ENCODE results near the gene TMEM183A.
A peak's percentile ranks its signal among the peaks of the same experiment; 100 is the strongest.
"Not testable (repeated sequence)": the region's sequence is repeated elsewhere in the genome, so short reads cannot be mapped to it uniquely, and the experiment has no call there.

The TMEM183A gene

GRCh38 chr1:202967684-202968281 is 39.4 kb upstream of the TMEM183A start:
- peak overlapping the region; percentile 74 for H3K4me3 ChIP-seq (ENCODE audit: low read depth, low read length)
- H3K27me3 ChIP-seq (ENCODE audit: insufficient read depth, low read length): peaks cover 13% of the 10 kb centered on the region; the same call in 1 of the 2 replicates
- no peaks in the 10 kb centered on the region for H3K36me3 ChIP-seq (ENCODE audit: insufficient read depth, low read length)
- peaks cover 20% of the 10 kb centered on the region for H3K4me1 ChIP-seq (ENCODE audit: control insufficient read depth, insufficient read depth, low read length, unreplicated experiment)
- peaks cover 3% of the 10 kb centered on the region for H3K79me2 ChIP-seq (ENCODE audit: control insufficient read depth, insufficient read depth, low read length, unreplicated experiment)
- H3K27ac ChIP-seq (ENCODE audit: low read depth, low read length): no peak overlapping the region
- H2AFZ ChIP-seq (ENCODE audit: low read length, unreplicated experiment): peak overlapping the region; percentile 70

- Histone ChIP-seq H3K27me3 (ENCODE audit: insufficient read depth, low read length) (peaks cover 18% of the 10 kb centered on the region; the same call in 1 of the 2 replicates), H3K4me1 (ENCODE audit: control insufficient read depth, insufficient read depth, low read length, unreplicated experiment) (peaks cover 20% of the 10 kb centered on the region), H3K4me3 (ENCODE audit: low read depth, low read length) (peak overlapping the region; percentile 74; the same call in 1 of the 2 replicates), H3K36me3 (ENCODE audit: insufficient read depth, low read length) (no peaks in the 10 kb centered on the region), H3K27ac (ENCODE audit: low read depth, low read length) (no peak overlapping the region), H3K79me2 (ENCODE audit: control insufficient read depth, insufficient read depth, low read length, unreplicated experiment) (peaks cover 3% of the 10 kb centered on the region), H2AFZ (ENCODE audit: low read length, unreplicated experiment) (no peak overlapping the region)
Measured at GRCh38 chr1:202968351-202968750, 38.8 kb upstream of the TMEM183A start.

GRCh38 chr1:202968895-202969295 is 38.3 kb upstream of the TMEM183A start:
- H3K36me3 ChIP-seq (ENCODE audit: insufficient read depth, low read length): no peaks in the 10 kb centered on the region

GRCh38 chr1:202972046-202972445 is 35.1 kb upstream of the TMEM183A start:
- Histone ChIP-seq H3K4me1 (ENCODE audit: control insufficient read depth, insufficient read depth, low read length, unreplicated experiment) (no peaks in the 10 kb centered on the region), H3K27ac (ENCODE audit: low read depth, low read length) (no peak overlapping the region), H3K27me3 (ENCODE audit: insufficient read depth, low read length) (peaks cover 47% of the 10 kb centered on the region), H3K4me3 (ENCODE audit: low read depth, low read length) (no peak overlapping the region), H2AFZ (ENCODE audit: low read length, unreplicated experiment) (no peak overlapping the region), H3K36me3 (ENCODE audit: insufficient read depth, low read length) (no peaks in the 10 kb centered on the region), H3K79me2 (ENCODE audit: control insufficient read depth, insufficient read depth, low read length, unreplicated experiment) (no peaks in the 10 kb centered on the region)

More at GRCh38 chr1:202968895-202969295, 38.3 kb upstream of the TMEM183A start:
- H3K4me1 ChIP-seq (ENCODE audit: control insufficient read depth, insufficient read depth, low read length, unreplicated experiment): peaks cover 20% of the 10 kb centered on the region
- peak overlapping the region; percentile 71 for H2AFZ ChIP-seq (ENCODE audit: low read length, unreplicated experiment)
- H3K4me3 ChIP-seq (ENCODE audit: low read depth, low read length): no peak overlapping the region
- no peak overlapping the region for H3K27ac ChIP-seq (ENCODE audit: low read depth, low read length)
- H3K79me2 ChIP-seq (ENCODE audit: control insufficient read depth, insufficient read depth, low read length, unreplicated experiment): peaks cover 3% of the 10 kb centered on the region
- H3K27me3 ChIP-seq (ENCODE audit: insufficient read depth, low read length): peaks cover 23% of the 10 kb centered on the region

GRCh38 chr1:202974856-202975255 is 32.3 kb upstream of the TMEM183A start:
- Histone ChIP-seq H3K4me1 (ENCODE audit: control insufficient read depth, insufficient read depth, low read length, unreplicated experiment) (no peaks in the 10 kb centered on the region), H3K27me3 (ENCODE audit: insufficient read depth, low read length) (peaks cover 71% of the 10 kb centered on the region), H3K4me3 (ENCODE audit: low read depth, low read length) (no peak overlapping the region), H3K36me3 (ENCODE audit: insufficient read depth, low read length) (no peaks in the 10 kb centered on the region), H3K27ac (ENCODE audit: low read depth, low read length) (no peak overlapping the region), H2AFZ (ENCODE audit: low read length, unreplicated experiment) (no peak overlapping the region), H3K79me2 (ENCODE audit: control insufficient read depth, insufficient read depth, low read length, unreplicated experiment) (no peaks in the 10 kb centered on the region)

- Histone ChIP-seq H3K4me3 (ENCODE audit: low read depth, low read length) (no peak overlapping the region), H2AFZ (ENCODE audit: low read length, unreplicated experiment) (no peak overlapping the region), H3K27me3 (ENCODE audit: insufficient read depth, low read length) (peaks cover 78% of the 10 kb centered on the region), H3K79me2 (ENCODE audit: control insufficient read depth, insufficient read depth, low read length, unreplicated experiment) (no peaks in the 10 kb centered on the region), H3K36me3 (ENCODE audit: insufficient read depth, low read length) (no peaks in the 10 kb centered on the region), H3K27ac (ENCODE audit: low read depth, low read length) (no peak overlapping the region), H3K4me1 (ENCODE audit: control insufficient read depth, insufficient read depth, low read length, unreplicated experiment) (no peaks in the 10 kb centered on the region)
Measured at GRCh38 chr1:202976633-202977032, 30.5 kb upstream of the TMEM183A start.

GRCh38 chr1:202979459-202979858 is 27.7 kb upstream of the TMEM183A start:
- Histone ChIP-seq H3K79me2 (ENCODE audit: control insufficient read depth, insufficient read depth, low read length, unreplicated experiment) (no peaks in the 10 kb centered on the region), H3K4me3 (ENCODE audit: low read depth, low read length) (no peak overlapping the region), H3K4me1 (ENCODE audit: control insufficient read depth, insufficient read depth, low read length, unreplicated experiment) (no peaks in the 10 kb centered on the region), H3K27me3 (ENCODE audit: insufficient read depth, low read length) (peaks cover 51% of the 10 kb centered on the region), H2AFZ (ENCODE audit: low read length, unreplicated experiment) (no peak overlapping the region), H3K36me3 (ENCODE audit: insufficient read depth, low read length) (no peaks in the 10 kb centered on the region), H3K27ac (ENCODE audit: low read depth, low read length) (no peak overlapping the region)

GRCh38 chr1:202981939-202982338 is 25.2 kb upstream of the TMEM183A start:
- no peak overlapping the region for H3K4me3 ChIP-seq (ENCODE audit: low read depth, low read length)
- no peaks in the 10 kb centered on the region for H3K4me1 ChIP-seq (ENCODE audit: control insufficient read depth, insufficient read depth, low read length, unreplicated experiment)
- H3K36me3 ChIP-seq (ENCODE audit: insufficient read depth, low read length): no peaks in the 10 kb centered on the region
- H2AFZ ChIP-seq (ENCODE audit: low read length, unreplicated experiment): no peak overlapping the region
- H3K27me3 ChIP-seq (ENCODE audit: insufficient read depth, low read length): peaks cover 45% of the 10 kb centered on the region
- no peaks in the 10 kb centered on the region for H3K79me2 ChIP-seq (ENCODE audit: control insufficient read depth, insufficient read depth, low read length, unreplicated experiment)
- no peak overlapping the region for H3K27ac ChIP-seq (ENCODE audit: low read depth, low read length)

GRCh38 chr1:202982715-202983430 is 24.3 kb upstream of the TMEM183A start:
- Histone ChIP-seq H3K4me3 (ENCODE audit: low read depth, low read length) (no peak overlapping the region), H3K27me3 (ENCODE audit: insufficient read depth, low read length) (peaks cover 46% of the 10 kb centered on the region), H2AFZ (ENCODE audit: low read length, unreplicated experiment) (no peak overlapping the region), H3K79me2 (ENCODE audit: control insufficient read depth, insufficient read depth, low read length, unreplicated experiment) (no peaks in the 10 kb centered on the region), H3K36me3 (ENCODE audit: insufficient read depth, low read length) (no peaks in the 10 kb centered on the region), H3K27ac (ENCODE audit: low read depth, low read length) (no peak overlapping the region), H3K4me1 (ENCODE audit: control insufficient read depth, insufficient read depth, low read length, unreplicated experiment) (no peaks in the 10 kb centered on the region)

GRCh38 chr1:202986120-202986519 is 21.1 kb upstream of the TMEM183A start:
- not testable (repeated sequence) for H2AFZ ChIP-seq (ENCODE audit: low read length, unreplicated experiment); H3K79me2 ChIP-seq (ENCODE audit: control insufficient read depth, insufficient read depth, low read length, unreplicated experiment); H3K36me3 ChIP-seq (ENCODE audit: insufficient read depth, low read length); H3K4me1 ChIP-seq (ENCODE audit: control insufficient read depth, insufficient read depth, low read length, unreplicated experiment); H3K27ac ChIP-seq (ENCODE audit: low read depth, low read length); H3K4me3 ChIP-seq (ENCODE audit: low read depth, low read length)
- peaks cover 30% of the 10 kb centered on the region for H3K27me3 ChIP-seq (ENCODE audit: insufficient read depth, low read length)

GRCh38 chr1:202987255-202987654 is 19.9 kb upstream of the TMEM183A start:
- no peak overlapping the region for H2AFZ ChIP-seq (ENCODE audit: low read length, unreplicated experiment)

More at GRCh38 chr1:202987255-202987654, 19.9 kb upstream of the TMEM183A start:
- peaks cover 39% of the 10 kb centered on the region for H3K27me3 ChIP-seq (ENCODE audit: insufficient read depth, low read length)
- H3K36me3 ChIP-seq (ENCODE audit: insufficient read depth, low read length): no peaks in the 10 kb centered on the region
- H3K4me3 ChIP-seq (ENCODE audit: low read depth, low read length): no peak overlapping the region
- no peak overlapping the region for H3K27ac ChIP-seq (ENCODE audit: low read depth, low read length)
- no peaks in the 10 kb centered on the region for H3K79me2 ChIP-seq (ENCODE audit: control insufficient read depth, insufficient read depth, low read length, unreplicated experiment)
- H3K4me1 ChIP-seq (ENCODE audit: control insufficient read depth, insufficient read depth, low read length, unreplicated experiment): no peaks in the 10 kb centered on the region

All from ACC112 (cell line).